ENCODE measurements around the gene ARL8B.
"Not testable (repeated sequence)": the region's sequence is repeated elsewhere in the genome, so short reads cannot be mapped to it uniquely, and the experiment has no call there.

Gene ARL8B

DNA sequence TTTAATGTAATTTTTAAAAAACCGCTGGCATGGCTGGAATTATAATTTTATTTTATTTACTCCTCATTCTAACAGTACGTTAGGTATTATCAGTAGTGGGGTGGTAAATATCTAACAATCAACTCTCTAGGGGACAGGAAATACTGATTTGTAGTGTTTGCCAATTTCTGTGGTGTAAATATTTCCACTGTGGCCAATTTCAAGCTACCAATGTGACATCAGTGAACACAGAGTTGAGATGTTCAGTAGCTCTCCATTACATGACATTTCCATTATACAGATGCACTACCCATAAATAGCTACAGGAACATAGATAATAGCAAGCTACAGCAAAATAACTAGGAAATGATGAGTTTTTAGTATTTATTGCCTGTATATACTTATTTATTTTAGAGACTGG, 10.0 kb upstream of the ARL8B start:
- DNase-seq (ENCODE audit: low spot score): no peak

DNA sequence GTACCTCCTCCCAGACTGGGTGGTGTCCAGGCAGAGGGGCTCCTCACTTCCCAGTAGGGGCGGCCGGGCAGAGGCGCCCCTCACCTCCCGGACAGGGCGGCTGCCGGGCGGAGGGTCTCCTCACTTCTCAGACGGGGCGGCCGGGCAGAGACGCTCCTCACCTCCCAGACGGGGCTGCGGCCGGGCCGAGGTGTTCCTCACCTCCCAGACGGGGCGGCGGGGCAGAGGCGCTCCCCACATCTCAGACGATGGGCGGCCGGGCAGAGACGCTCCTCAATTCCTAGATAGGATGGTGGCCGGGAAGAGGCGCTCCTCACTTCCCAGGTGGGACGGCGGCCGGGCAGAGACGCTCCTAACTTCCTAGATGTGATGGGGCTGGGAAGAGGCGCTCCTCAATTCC, 8.4 kb upstream of the ARL8B start:
- DNase-seq (ENCODE audit: low spot score): not testable (repeated sequence)

GRCh38 chr3:5115506-5116162, 6.5 kb upstream of the ARL8B start:
- peak; percentile 62 for DNase-seq (ENCODE audit: low spot score)

GRCh38 chr3:5116538-5116937, 5.6 kb upstream of the ARL8B start:
- no peak for DNase-seq (ENCODE audit: low spot score)

- DNase-seq (ENCODE audit: low spot score): no peak
Observed at GRCh38 chr3:5120446-5120845, 1.6 kb upstream of the ARL8B start.

DNA sequence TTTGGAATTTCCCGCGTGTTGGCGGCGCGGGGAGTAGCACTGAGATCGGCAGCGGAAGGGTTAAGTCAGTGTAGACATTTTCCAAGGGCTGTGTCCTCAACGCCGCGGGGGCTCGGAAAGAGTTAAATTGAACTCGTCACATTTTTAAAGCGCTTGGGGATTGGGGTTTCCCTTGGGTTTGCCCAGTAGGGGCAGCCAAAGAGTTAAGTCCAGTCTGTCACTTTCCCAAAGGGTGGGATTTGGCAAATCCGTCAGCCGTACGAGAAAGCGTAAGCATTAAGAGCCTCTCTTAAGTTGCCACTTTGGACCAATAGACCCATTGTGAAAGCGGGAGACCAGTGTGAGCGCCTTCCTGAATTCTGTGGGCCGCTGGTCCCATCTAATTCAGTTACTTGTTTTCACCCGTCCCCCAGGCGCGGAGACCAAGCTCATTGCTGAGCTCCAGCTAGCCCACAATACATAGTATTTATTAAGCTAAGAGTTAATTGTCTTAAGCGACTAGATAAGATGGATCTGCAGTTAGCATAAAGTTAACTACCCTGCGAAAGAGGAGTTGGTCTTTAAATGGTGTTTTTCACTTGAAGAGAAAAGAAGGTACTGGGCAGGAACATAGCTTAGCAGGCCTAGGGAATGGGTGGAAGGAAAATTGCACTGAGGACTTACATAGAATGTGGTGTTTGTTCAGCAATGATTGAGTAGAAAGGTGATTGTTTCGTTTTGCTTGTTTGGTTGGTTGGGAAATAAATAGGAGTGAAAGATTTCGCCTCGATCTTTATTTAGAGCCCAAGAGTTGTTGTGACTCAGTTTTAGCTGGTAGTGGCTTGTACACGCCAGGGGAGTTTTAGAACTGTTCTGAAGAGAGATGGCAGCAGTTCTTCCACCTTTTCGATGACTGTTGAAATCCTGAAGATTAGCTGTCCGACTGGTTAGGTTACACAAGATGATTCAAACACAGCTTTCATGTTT, 932 bp downstream of the ARL8B start:
- peak; percentile 68 for DNase-seq (ENCODE audit: low spot score)

GRCh38 chr3:5123937-5124336, 1.8 kb downstream of the ARL8B start:
- DNase-seq (ENCODE audit: low spot score): no peak

GRCh38 chr3:5126586-5126985, 4.5 kb downstream of the ARL8B start:
- DNase-seq (ENCODE audit: low spot score): no peak

DNA sequence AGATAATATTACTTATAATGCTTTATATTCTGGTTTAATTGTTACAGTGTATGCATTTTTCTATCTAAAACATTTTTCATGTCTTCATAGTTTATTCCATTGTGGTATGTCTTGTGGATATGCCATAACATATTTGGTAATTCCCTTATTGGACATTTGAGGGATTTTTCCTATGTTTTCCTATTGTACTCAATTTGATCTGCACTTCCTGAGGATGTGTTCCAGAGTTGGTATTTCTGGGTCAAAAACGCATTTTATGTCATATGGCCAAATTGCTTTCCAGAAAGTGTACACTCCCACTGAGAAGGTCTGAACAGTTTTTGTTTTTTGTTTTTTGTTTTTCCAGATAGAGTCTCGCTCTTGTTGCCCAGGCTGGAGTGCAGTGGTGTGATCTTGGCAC, 6.8 kb downstream of the ARL8B start:
- DNase-seq (ENCODE audit: low spot score): no peak

DNA sequence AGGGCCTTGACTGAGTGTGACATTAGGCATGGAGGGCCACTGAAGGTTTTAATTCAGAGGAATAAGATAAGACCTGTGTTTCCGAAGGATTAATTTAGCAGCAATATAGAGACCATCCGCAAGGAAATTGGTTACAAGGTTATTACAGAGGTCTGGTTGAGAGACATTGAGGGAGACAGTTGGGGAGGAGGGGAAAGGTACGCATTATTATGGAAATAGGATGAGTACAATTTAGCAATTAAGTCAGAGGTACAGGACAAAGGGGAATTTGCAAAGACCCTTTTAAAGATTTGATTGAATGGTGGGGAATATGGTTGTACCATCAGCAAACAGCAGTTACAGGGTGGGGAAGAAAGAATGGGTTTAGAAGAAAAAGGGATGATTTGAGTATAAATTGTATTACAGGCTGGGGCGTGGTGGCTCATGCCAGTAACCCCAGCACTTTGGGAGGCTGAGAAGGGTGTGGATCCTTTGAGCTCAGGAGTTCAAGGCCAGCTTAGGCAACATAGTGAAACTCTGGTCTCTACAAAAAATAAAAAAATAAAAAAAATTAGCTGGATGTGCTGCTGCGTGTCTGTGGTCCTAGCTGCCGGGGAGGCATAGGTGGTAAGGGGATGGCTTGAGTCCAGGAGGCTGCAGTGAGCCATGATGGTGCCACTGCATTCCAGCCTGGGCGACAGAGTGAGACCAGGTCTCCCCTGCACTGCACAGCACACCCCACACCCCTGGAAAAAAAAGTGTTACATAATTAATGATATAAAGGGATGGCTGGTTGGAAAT, 11.3 kb downstream of the ARL8B start:
- no peak for DNase-seq (ENCODE audit: low spot score)

- DNase-seq (ENCODE audit: low spot score): no peak
Observed at GRCh38 chr3:5134019-5134391, 11.9 kb downstream of the ARL8B start.

- no peak for DNase-seq (ENCODE audit: low spot score)
Observed at GRCh38 chr3:5134499-5134898, 12.4 kb downstream of the ARL8B start.

GRCh38 chr3:5136211-5136918, 14.3 kb downstream of the ARL8B start:
- DNase-seq (ENCODE audit: low spot score): no peak

GRCh38 chr3:5136919-5137429, 14.9 kb downstream of the ARL8B start:
- no peak for DNase-seq (ENCODE audit: low spot score)

DNA sequence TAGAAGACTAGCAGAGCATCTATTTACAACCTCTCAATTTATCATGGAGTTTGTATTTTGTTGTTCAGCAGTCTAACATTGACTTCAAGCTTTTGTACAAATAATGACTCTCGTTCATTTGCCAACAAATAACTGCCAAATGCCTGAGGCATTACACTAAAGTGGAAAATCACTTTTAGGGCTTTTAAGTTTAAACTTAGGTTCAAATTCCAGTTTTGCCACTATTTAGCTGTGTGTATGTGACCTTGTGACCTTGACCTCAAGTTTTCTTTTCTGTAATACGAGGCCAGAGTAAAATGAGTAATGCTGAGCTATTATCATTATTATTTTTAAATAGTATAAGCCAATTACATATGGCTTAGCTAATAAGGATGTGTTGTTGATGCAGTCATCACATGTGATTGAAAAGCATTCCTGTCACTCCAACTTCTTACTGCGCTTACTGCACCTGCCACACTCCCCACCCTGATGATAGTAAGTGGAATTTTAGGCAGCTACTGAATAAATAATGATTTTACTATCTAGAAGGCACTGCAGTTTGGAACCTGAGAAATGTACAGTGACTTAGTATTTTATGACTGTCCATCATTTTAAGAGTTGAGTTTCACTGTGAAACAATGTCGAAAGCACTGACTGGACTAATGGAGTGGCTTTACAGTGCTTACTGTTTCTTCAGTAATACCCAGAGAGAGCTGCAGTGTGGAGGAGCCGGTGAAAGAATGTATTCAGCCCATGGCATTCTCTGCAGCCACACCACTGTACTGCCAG, 16.3 kb downstream of the ARL8B start:
- DNase-seq (ENCODE audit: low spot score): no peak

GRCh38 chr3:5140230-5140621, 18.1 kb downstream of the ARL8B start:
- no peak for DNase-seq (ENCODE audit: low spot score)

DNA sequence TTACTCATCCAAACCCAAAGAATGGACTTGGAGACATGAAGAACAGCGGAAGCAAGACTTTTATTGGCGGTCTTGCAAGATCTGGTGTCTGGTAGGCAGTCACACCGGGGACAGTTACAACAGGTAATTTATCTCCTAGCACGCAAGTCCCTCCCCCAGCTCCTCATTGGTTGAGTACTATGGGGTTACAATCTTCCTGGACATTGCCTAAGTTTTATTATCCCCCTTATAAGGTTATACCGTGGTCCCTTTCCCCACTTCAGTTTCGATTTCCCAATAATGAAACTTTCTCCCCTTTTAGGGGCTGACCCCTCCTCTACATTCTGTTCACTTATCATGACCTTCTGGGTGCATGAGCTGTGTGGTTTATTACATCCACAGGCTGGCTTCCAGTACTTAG, 18.7 kb downstream of the ARL8B start:
- no peak for DNase-seq (ENCODE audit: low spot score)

DNA sequence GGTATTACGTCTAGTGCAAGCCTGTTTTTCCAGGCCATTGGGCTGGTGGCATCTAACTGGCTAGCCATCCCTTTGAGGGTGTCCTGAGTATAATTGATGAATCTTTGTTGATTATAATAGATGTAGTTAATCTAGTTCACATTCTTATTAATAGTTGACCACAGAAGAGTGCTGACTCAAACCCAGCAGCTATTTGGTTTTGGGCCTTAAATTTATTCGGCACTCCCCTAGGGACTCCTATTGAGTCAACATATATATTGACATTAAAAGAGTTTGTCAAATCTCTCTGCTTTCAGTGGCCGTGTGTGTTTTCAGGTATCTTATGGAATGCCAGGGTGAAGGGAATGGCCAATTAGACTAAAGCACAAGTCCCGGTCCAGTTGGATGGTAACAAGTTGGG, 19.7 kb downstream of the ARL8B start:
- no peak for DNase-seq (ENCODE audit: low spot score)

DNA sequence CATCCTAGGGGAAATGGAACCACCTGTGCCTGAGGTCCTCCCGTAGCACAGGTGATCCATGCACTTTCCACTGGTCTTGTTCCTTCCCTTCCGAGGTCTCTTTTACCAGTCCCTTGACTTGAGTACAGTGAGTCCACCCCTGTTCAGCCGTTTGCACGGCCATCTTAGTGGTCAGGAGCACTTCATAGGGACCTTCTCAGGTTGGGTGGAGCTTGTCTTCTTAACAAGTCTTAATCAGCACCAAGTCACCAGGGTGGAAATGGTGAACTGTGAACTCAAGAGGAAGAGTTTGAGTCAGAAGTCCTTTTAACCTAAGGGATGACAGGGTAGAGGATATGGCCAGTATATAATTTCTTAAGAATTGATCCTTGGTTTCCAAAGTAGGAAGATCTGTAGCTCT, 21.4 kb downstream of the ARL8B start:
- DNase-seq (ENCODE audit: low spot score): no peak

DNA sequence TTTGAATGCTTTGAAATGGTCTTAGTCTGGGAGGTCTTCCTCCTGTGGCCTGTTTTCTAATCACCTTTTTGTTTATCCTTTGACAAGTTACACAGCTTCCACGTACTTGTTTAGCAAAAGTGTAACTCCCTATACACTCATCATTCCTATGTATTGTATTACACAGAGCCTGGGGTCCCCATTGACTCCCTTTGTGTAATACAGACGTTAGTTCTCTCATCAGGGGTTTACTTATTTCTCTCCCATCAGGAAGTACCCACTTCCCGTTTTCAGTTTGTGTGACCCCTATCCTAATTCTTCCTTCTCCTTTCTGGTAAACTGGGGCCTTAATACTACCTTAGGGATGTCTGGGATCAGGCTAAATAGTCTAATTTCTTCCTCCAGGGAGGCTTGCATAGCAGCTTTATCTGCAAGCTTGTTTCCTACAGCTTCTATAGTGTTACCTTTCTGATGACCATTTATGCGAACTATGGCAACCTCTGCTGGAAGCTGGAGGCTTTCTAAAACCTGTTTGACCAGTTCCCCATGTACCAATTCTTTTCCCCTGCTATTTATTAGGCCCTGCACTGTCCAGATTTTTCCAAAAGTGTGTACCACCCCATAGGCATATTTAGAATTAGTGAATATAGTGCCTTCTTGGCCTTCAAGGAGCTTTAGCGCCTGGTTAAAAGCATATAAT, 22.4 kb downstream of the ARL8B start:
- DNase-seq (ENCODE audit: low spot score): no peak

GRCh38 chr3:5145120-5145519, 23.0 kb downstream of the ARL8B start:
- DNase-seq (ENCODE audit: low spot score): no peak

Data from AG08396 (cell line).